Measurements from ENCODE around the gene DNAH7. TPM values are rescaled to one million over a fixed set of nuclear protein-coding genes. Genes with fewer than 3 reads are reported as not detected.

Gene DNAH7
- polyA plus RNA-seq, 1 experiment: 1.2 TPM

DNA sequence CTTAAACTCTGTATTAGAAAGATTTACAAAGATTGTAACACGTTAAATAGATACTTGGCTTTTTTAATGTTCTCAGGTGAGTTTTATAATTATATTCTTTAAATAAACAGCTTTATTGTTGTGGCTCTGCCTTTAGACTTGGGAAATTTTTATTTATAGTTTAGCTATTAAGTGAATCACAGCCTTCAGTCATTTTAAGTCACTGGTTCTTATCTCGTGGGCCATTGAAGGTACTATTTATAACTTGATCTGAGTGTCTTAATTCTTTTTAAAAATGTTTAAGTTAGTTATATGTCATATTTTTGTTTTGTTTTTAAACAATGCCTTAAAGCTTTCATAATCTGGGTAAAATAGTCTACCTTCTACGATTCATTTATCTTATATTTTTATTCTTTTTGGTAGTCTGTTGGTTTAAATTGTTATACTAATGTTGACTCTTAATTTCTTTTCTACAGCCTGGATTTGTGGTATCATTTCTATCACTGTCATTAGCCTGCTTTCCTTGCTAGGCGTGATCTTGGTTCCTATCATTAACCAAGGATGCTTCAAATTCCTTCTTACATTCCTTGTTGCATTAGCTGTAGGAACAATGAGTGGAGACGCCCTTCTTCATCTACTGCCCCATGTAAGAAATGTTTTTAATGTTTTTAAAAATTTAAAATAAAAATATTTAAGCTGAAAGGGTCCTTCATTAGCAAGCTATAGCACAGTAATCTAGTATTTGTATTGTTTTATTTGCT, 362.3 kb downstream of the DNAH7 start:
- TF ChIP-seq, protein P1, sequence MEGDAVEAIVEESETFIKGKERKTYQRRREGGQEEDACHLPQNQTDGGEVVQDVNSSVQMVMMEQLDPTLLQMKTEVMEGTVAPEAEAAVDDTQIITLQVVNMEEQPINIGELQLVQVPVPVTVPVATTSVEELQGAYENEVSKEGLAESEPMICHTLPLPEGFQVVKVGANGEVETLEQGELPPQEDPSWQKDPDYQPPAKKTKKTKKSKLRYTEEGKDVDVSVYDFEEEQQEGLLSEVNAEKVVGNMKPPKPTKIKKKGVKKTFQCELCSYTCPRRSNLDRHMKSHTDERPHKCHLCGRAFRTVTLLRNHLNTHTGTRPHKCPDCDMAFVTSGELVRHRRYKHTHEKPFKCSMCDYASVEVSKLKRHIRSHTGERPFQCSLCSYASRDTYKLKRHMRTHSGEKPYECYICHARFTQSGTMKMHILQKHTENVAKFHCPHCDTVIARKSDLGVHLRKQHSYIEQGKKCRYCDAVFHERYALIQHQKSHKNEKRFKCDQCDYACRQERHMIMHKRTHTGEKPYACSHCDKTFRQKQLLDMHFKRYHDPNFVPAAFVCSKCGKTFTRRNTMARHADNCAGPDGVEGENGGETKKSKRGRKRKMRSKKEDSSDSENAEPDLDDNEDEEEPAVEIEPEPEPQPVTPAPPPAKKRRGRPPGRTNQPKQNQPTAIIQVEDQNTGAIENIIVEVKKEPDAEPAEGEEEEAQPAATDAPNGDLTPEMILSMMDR (IDR thresholded peaks at IDR 0.05; ENCODE audit: low read depth, low read length): no peak
- H3K4me3 ChIP-seq (ENCODE audit: low read depth, low read length): no peak overlapping the region
- no peaks in the 10 kb centered on the region for H3K27me3 ChIP-seq (ENCODE audit: control insufficient read depth, insufficient read depth, low read length)
- H3K27ac ChIP-seq (ENCODE audit: low read depth, low read length): no peak overlapping the region
- ChIA-PET CTCF (interaction anchor here (1.0 to 1.9 kb wide), 4 partner anchors 34 to 361 kb away, joined by 3 to 9 read pairs (median 4); no protein-coding TSS in a partner anchor), POLR2A (no interaction called here)
- no peaks in the 10 kb centered on the region for H3K9me3 ChIP-seq (ENCODE audit: control insufficient read depth, insufficient read depth, low read length)
- DNase-seq (ENCODE audit: low read depth, low spot score): no peak

DNA sequence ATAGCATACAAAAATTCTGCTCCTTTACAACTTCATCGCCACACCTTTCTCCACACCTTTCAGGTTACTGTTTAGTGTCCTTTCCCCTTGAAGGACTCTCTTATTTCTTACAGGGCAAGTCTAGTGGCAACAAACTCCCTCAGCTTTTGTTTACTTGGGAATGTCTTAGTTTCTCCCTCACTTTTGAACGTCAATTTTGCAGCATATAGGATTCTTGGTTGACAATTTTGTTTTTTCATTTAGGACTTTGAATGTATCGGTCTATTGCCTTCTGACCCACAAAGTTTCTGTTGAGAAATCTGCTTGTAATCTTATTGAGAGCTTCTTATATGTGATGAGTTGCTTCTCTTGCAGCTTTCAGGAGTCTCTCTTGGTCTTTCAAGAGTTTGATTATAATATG, 368.2 kb downstream of the DNAH7 start:
- ChIA-PET POLR2A (no interaction called here), CTCF (no interaction called here)
- no peak for DNase-seq (ENCODE audit: low read depth, low spot score)
- no peak overlapping the region for H3K4me3 ChIP-seq (ENCODE audit: low read depth, low read length)
- H3K9me3 ChIP-seq (ENCODE audit: control insufficient read depth, insufficient read depth, low read length): no peaks in the 10 kb centered on the region
- no peak overlapping the region for H3K27ac ChIP-seq (ENCODE audit: low read depth, low read length)
- TF ChIP-seq, protein P1 (IDR thresholded peaks at IDR 0.05; ENCODE audit: low read depth, low read length): no peak
- H3K27me3 ChIP-seq (ENCODE audit: control insufficient read depth, insufficient read depth, low read length): no peaks in the 10 kb centered on the region

DNA sequence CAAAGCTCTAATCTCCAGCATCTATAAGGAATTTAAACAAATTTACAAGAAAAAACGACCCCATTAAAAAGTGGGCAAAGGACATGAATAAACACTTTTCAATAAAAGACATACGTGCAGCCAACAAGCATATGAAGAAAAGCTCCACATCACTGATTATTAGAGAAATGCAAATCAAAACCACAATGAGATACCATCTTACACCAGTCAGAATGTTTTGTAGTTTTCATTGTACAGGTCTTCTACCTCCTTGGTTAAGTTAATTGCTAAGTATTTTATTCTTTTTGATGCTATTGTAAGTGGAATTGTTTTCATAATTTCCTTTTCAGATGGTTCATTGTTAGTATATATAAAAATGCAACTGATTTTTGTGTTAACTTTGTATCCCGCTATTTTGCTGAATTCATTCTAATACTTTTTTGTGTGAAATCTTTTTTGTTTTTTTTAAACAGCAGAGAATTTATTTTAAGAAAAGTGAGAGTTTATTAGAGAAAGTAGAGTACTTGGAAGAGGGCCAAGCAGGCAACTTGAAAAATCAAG, 370.9 kb downstream of the DNAH7 start:
- Histone ChIP-seq H3K4me3 (ENCODE audit: low read depth, low read length) (no peak overlapping the region), H3K27me3 (ENCODE audit: control insufficient read depth, insufficient read depth, low read length) (no peaks in the 10 kb centered on the region), H3K27ac (ENCODE audit: low read depth, low read length) (no peak overlapping the region), H3K9me3 (ENCODE audit: control insufficient read depth, insufficient read depth, low read length) (peaks cover 7% of the 10 kb centered on the region)
- TF ChIP-seq, protein P1 (IDR thresholded peaks at IDR 0.05; ENCODE audit: low read depth, low read length): no peak
- ChIA-PET POLR2A (no interaction called here), CTCF (no interaction called here)
- no peak for DNase-seq (ENCODE audit: low read depth, low spot score)

DNA sequence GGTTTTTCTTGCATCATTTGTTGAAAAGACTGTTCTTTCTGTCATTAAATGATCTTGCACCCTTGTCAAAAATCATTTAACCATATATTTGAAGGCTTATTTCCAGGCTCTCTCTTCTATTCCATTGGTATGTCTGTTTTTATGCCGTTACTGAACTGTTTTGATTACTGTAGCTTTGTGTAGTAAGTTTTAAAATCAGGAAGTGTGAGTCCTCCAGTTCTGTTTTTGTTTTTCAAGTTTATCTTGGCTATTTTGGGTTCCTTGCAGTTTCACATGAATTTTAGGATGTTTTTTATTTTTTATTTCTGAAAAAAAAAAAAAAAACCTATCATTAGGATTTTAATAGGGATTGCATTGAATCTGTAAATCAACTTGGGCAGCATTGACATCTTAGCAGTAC, 372.6 kb downstream of the DNAH7 start:
- peaks cover 7% of the 10 kb centered on the region for H3K9me3 ChIP-seq (ENCODE audit: control insufficient read depth, insufficient read depth, low read length)
- H3K27me3 ChIP-seq (ENCODE audit: control insufficient read depth, insufficient read depth, low read length): no peaks in the 10 kb centered on the region
- CTCF ChIA-PET: no interaction called here
- no peak overlapping the region for H3K4me3 ChIP-seq (ENCODE audit: low read depth, low read length)
- no peak overlapping the region for H3K27ac ChIP-seq (ENCODE audit: low read depth, low read length)
- POLR2A ChIA-PET: no interaction called here
- DNase-seq (ENCODE audit: low read depth, low spot score): no peak
- TF ChIP-seq, protein P1 (IDR thresholded peaks at IDR 0.05; ENCODE audit: low read depth, low read length): no peak

DNA sequence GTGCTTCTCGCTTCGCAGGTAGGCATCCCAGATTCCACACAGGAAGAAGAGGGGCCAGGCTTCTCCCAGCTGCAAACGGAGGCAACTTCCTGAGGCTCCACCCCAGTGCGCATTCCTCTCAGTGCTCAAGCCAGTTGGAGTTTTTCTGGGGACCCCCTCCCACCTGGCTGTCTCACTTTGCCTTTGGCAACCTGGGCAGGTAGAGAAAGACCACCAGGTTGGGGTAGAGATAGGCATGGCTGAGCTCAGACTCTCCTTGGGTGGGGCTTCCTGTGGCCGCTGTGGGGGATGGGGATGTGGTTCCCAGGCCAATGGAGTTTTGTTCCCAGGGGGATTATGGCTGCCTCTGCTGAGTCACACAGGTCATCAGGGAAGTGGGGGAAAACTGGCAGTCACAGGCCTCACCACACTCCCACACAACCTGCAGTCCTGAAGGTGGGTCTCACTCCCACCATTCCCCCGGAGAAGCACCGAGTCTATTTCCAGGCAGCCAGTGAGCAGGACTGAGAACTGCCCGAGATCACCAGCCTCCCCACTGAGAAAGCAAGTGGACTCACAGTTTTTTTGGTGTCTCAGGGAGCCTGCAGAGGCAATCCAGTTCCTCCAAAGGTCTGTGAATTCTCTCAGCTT, 373.5 kb downstream of the DNAH7 start:
- CTCF ChIA-PET: no interaction called here
- no peak for DNase-seq (ENCODE audit: low read depth, low spot score)

More for the DNA sequence above, 373.5 kb downstream of the DNAH7 start:
- no peaks in the 10 kb centered on the region for H3K27me3 ChIP-seq (ENCODE audit: control insufficient read depth, insufficient read depth, low read length)
- POLR2A ChIA-PET: interaction anchor here (0.5 kb wide), 1 partner anchor 180 kb away, joined by 3 read pairs; no protein-coding TSS in a partner anchor
- H3K4me3 ChIP-seq (ENCODE audit: low read depth, low read length): no peak overlapping the region
- no peak overlapping the region for H3K27ac ChIP-seq (ENCODE audit: low read depth, low read length)
- peaks cover 7% of the 10 kb centered on the region for H3K9me3 ChIP-seq (ENCODE audit: control insufficient read depth, insufficient read depth, low read length)
- TF ChIP-seq, protein P1 (IDR thresholded peaks at IDR 0.05; ENCODE audit: low read depth, low read length): no peak
